Measurements from ENCODE around the gene CD44.
A peak's percentile ranks its signal among the peaks of the same experiment; 100 is the strongest.

The CD44 gene

DNA sequence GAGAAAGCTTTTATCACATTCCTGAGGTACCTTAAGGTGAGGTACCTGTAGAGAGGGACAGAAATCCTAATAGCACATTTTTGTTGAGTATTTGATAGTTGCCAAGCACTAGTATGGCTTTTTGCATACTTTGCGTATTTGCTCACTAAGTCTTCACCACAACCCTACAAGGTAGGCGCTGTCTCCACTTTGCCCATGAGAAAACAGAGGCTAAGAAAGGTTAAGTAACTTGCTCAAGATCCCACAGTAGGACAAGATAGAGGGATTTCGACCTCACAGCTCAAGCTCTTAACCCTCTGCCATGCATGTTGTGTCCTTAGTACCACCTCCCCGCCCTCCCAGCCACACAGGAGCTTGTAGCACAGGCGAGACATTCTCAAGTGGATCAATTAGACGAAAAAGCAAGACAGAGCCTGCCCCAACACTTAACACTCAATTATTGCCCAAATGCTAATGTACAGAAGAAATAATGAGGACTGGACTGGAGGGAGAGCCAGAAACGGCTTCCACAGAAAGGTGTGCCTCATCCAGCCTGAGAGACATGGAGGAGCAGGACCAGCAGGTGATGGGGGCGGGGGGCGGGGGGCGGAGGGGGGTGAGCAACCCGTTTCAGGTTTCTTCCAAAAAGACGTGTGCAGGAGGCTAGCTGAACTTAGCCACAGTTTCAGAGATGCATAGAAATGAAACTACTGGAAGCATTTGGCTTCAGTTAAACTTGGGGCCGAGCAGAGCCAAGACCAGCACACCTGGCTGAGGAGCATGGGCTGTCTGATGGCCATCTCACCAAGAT lies 26.7 kb upstream of the CD44 start:
- peak; percentile 11 to 75 for DNase-seq

GRCh38 chr11:35112846-35113105 lies 26.2 kb upstream of the CD44 start:
- DNase-seq: no peak

GRCh38 chr11:35114906-35115687 lies 23.9 kb upstream of the CD44 start:
- DNase-seq: no peak

GRCh38 chr11:35115688-35116030 lies 23.3 kb upstream of the CD44 start:
- no peak for DNase-seq

DNA sequence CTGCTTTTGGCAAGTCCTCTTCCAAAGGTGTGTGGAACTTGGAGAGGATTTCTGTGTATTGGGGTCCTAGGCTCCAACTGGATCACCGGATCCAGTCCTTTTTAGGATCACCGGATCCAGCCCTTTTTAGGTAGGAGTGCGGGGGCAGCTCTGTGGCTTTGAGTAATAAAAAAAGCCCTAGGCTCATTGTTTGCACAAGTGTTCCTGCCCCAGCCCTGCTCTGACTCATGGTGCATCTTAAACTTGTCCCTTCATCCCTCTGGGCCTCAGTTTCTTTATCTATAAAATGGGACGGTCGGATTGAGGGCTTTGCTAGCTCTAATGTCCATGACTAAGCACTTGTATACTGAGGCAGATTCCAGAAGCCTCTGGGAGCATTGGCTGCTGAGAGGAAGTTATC lies 22.7 kb upstream of the CD44 start:
- DNase-seq: no peak

- peak; percentile 35 to 74 for DNase-seq
Observed at GRCh38 chr11:35116762-35117640, 22.0 kb upstream of the CD44 start.

DNA sequence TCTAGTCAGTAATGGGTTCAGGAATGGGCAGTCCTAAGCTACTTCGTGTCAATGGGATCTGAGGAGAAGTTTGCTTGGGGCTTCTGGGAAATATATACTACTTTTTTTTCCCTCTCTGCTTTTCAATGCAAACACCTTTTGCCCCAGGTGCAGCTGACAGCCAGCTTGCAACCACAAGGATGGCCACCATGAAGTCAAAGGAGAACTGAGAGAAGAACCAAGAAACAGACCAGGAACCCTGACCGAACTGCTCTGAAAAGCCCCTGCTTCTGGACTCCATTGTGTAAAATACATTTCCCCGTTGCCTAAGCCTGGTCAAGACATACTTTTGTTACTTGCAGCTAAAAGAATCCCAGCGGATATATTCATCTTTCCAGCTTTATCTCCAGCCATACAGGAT lies 20.1 kb upstream of the CD44 start:
- DNase-seq: no peak

- DNase-seq: no peak
Observed at GRCh38 chr11:35121326-35121865, 17.6 kb upstream of the CD44 start.

GRCh38 chr11:35122308-35122707 lies 16.7 kb upstream of the CD44 start:
- DNase-seq: no peak

GRCh38 chr11:35126000-35126878 lies 12.7 kb upstream of the CD44 start:
- no peak for DNase-seq

- no peak for DNase-seq
Observed at GRCh38 chr11:35126879-35127581, 11.9 kb upstream of the CD44 start.

DNA sequence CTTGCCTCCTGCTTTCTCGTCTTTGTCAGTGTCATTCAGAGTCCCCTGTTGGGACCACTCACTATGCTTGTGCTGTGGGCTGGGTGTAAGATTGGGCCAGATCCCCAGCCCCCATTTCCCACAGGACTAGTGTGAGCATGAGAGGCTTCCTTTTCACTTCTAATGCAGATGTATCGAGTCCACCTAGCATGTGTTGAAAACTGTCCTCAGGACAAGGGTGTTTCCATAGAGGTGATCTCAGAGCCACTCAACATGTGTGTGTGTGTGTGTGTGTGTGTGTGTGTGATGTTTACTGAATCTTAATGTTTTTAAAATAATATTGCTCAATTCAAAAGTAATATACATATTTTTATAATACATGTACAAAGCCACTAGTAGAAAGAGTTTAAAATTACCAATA lies 11.4 kb upstream of the CD44 start:
- no peak for DNase-seq

- no peak for DNase-seq
Observed at GRCh38 chr11:35131094-35131493, 7.9 kb upstream of the CD44 start.

- no peak for DNase-seq
Observed at GRCh38 chr11:35131886-35132285, 7.1 kb upstream of the CD44 start.

DNA sequence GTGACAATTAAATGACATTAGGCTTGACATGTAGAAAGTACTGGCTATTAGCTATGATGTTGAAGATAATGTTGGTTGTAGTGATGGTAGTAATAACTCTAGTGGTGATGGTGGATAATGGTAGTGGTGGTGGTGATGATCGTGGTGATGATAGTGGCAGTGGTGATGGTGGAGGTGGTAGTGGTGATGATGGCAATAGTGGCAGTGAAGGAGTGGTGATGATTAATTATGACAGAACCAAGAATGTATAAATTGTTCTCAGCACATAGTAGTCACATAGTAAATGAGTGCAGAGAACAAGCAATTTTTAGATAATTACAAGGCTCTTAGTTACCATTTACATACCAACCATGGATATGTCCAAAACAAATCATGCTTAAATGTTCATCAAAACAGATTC lies 5.3 kb upstream of the CD44 start:
- DNase-seq: no peak

DNA sequence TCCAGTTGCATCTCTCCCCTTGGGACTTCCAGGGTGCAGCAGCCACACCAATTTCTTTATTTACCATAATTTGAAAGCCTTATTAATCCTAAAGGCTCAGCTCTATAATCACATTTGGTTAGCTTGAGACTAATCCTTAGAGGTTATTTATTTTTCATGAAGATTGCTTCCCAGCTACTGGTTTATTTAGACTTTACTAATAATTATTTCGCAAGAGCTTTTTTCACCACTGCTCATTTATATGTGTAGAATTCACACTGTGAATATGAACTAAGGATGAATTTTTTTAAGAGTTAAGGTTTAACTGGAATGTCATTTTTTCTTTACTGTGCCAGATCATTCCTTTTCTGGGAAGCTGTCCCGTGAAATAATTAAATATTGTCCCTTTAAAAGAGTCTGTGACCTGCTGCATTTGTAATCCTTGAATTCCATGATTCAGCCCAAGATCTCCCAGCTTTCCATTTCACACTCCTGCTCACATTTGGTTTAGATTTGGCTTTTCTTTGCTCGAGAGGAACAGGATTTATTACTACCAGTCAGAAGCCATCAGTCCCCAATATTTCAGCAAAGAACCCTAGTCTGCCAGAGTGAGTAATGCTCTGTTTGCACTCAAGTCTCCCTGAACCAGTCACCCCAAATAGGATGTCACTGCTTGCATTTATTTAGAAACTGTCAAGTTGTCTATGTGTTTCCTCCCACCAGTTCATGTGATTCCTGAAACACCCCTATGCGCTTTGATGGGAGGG lies 4.4 kb upstream of the CD44 start:
- DNase-seq: no peak

DNA sequence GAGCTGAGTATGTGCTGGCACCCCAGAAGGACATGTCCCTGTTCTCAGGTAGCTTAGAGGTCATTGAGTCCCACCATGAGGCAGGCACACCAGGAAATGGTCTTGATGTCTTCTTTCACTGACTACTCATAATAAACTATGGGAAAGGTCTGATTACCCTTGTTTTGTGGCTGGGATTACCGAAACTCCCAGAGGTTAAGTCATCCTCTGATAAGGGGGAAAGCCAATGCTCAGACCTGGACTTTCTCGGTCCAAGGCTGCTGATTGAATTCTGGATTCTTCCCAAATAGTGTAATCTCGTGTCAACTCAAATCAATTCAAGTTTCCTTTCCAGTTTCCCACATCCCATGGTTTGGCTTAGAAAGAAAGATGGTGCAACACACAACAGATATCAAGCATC lies 3.7 kb upstream of the CD44 start:
- DNase-seq: no peak

GRCh38 chr11:35136311-35136710 lies 2.7 kb upstream of the CD44 start:
- no peak for DNase-seq

GRCh38 chr11:35138058-35138457 lies 913 bp upstream of the CD44 start:
- DNase-seq: no peak

DNA sequence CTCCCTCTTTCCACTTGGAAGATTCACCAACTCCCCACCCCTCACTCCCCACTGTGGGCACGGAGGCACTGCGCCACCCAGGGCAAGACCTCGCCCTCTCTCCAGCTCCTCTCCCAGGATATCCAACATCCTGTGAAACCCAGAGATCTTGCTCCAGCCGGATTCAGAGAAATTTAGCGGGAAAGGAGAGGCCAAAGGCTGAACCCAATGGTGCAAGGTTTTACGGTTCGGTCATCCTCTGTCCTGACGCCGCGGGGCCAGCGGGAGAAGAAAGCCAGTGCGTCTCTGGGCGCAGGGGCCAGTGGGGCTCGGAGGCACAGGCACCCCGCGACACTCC lies 397 bp upstream of the CD44 start:
- no peak for DNase-seq

- DNase-seq: peak; percentile 15 to 50
Observed at GRCh38 chr11:35139722-35140282, 831 bp downstream of the CD44 start.

Data from NCI-H524 (cell line).